ENCODE results near the gene PAX9. TPM values are rescaled to one million over a fixed set of nuclear protein-coding genes. Genes with fewer than 3 reads are reported as not detected.
A peak's percentile ranks its signal among the peaks of the same experiment; 100 is the strongest.

Gene PAX9
- 1 to 10 TPM in 3 of 4 donors, under 1 TPM in 1; 0.81 to 5.4 (median 1.3) TPM for total RNA-seq

DNA sequence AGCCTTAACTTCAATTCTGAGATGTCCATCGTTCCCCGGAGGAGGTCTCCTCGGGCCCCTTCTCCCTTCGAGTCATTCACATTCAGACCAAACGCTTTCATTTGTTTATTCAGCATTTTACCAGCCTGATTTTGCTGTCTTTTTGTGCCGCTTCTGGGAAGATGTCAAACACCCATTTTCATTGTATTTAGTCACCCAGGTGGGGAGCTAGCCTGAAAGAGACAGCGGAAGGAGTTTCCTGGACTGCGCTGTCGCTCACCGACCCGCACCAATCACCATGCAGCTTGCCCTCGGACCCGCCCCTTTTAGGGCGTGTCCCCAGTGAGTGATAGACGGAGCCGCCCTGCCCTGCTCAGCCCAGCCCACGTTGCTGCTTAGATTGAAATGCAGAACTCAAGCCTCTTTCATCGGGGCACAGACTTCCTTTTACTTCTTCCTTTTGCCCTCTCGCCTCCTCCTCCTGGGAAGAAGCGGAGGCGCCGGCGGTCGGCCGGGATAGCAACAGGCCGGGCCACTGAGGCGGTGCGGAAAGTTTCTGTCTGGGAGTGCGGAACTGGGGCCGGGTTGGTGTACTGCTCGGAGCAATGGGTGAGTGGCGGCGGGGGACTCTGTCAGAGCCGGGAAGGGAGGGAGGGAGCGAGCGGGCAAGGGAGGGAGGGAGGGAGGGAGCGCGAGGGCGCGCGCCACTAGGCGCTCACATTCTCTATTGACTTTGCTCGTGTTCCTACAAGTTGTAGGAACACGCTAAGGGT, at the start of gene PAX9:
Gene PAX9, plus strand, starts transcription at position 355 of the 752 bp plus-strand sequence. Its CDS starts 230 bp downstream, at position 585.
- H3K36me3 ChIP-seq: no peaks in the 10 kb centered on the region
- peak; percentile 76 for ATAC-seq
- WGBS, 2 donors (ENCODE audit: low coverage in 1 of 2): 0% methylated on average over 5 to 20 of the region's 44 CpGs
- peak within 1 kb of the TSS; percentile 6 to 48 for H3K4me3 ChIP-seq
- TF ChIP-seq EP300 (IDR thresholded peaks at IDR 0.05) (no peak), POLR2A (IDR thresholded peaks at IDR 0.05) (no peak), POLR2AphosphoS5 (IDR thresholded peaks at IDR 0.05) (no peak)
- TF ChIP-seq, protein P1, sequence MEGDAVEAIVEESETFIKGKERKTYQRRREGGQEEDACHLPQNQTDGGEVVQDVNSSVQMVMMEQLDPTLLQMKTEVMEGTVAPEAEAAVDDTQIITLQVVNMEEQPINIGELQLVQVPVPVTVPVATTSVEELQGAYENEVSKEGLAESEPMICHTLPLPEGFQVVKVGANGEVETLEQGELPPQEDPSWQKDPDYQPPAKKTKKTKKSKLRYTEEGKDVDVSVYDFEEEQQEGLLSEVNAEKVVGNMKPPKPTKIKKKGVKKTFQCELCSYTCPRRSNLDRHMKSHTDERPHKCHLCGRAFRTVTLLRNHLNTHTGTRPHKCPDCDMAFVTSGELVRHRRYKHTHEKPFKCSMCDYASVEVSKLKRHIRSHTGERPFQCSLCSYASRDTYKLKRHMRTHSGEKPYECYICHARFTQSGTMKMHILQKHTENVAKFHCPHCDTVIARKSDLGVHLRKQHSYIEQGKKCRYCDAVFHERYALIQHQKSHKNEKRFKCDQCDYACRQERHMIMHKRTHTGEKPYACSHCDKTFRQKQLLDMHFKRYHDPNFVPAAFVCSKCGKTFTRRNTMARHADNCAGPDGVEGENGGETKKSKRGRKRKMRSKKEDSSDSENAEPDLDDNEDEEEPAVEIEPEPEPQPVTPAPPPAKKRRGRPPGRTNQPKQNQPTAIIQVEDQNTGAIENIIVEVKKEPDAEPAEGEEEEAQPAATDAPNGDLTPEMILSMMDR (IDR thresholded peaks at IDR 0.05): no peak
- H3K4me1 ChIP-seq: peaks cover 0 to 77% (median 38%) of the 10 kb centered on the region in 3 donors
- H3K9me3 ChIP-seq: no peaks in the 10 kb centered on the region
- H3K27ac ChIP-seq: peak within 1 kb of the TSS in 2 of 4 donors; percentile 3 to 8
- H3K27me3 ChIP-seq: peaks cover 100% of the 10 kb centered on the region

DNA sequence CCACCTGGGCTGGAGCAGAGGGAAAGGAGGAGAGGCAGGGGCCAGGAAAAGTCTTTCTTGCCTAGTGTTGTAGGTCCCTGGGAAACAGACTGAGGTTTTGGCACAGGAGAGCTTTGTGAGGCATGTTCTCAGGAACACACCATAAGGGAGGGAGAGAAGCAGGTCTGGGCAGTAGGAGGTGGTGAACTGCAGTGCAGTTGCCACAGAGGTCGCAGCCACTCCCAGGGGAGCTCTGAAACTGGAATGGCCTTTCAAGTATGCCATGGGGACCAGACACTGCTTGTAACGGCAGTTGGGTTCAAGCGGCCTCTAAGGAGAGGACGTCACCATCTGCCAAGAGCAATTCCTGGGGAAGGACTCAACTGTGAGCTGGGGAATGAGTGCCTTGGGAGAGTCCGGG, 43.8 kb upstream of the PAX9 start:
- H3K27me3 ChIP-seq: peaks cover 28% of the 10 kb centered on the region
- no peaks in the 10 kb centered on the region for H3K4me1 ChIP-seq
- no peaks in the 10 kb centered on the region for H3K36me3 ChIP-seq
- H3K9me3 ChIP-seq: peaks cover 0 to 14% (median 0%) of the 10 kb centered on the region in 3 donors
- WGBS, 2 donors (ENCODE audit: low coverage in 1 of 2): 51% methylated on average over 4 of the region's 5 CpGs; no CpG with 5 or more reads in 1 of the 2 donors
- TF ChIP-seq POLR2AphosphoS5 (IDR thresholded peaks at IDR 0.05) (no peak), EP300 (IDR thresholded peaks at IDR 0.05) (no peak), POLR2A (IDR thresholded peaks at IDR 0.05) (no peak)
- TF ChIP-seq, protein P1 (IDR thresholded peaks at IDR 0.05): no peak
- no peak overlapping the region for H3K4me3 ChIP-seq
- no peak for ATAC-seq
- H3K27ac ChIP-seq: no peak overlapping the region

DNA sequence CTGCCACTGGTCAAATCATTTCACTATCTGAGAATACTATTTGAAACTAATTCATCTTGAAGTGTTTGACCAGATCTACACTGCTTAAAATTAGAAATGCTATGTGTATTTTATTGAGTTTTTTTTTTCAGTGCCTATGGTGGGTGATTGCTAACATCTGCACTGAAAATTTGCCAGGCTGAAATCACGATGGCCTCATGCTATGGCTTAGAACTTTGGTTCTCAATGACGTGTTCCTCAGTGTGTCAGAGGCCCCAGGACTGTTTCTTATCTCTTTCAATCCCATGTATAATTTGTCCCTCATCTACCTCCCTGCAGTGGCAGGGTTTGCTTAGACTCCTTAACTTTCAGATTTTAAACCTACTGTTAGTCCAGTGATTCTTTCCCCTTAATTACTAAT, 43.0 kb upstream of the PAX9 start:
- H3K4me3 ChIP-seq: no peak overlapping the region
- H3K4me1 ChIP-seq: no peaks in the 10 kb centered on the region
- H3K9me3 ChIP-seq: peaks cover 0 to 14% (median 0%) of the 10 kb centered on the region in 3 donors
- WGBS, 2 donors (ENCODE audit: low coverage in 1 of 2): 17 to 28% methylated on average over 2 of the region's 2 CpGs
- ATAC-seq: no peak
- no peak overlapping the region for H3K27ac ChIP-seq
- TF ChIP-seq EP300 (IDR thresholded peaks at IDR 0.05) (no peak), POLR2AphosphoS5 (IDR thresholded peaks at IDR 0.05) (no peak), POLR2A (IDR thresholded peaks at IDR 0.05) (no peak)
- TF ChIP-seq, protein P1 (IDR thresholded peaks at IDR 0.05): no peak
- H3K27me3 ChIP-seq: peaks cover 26% of the 10 kb centered on the region
- no peaks in the 10 kb centered on the region for H3K36me3 ChIP-seq

DNA sequence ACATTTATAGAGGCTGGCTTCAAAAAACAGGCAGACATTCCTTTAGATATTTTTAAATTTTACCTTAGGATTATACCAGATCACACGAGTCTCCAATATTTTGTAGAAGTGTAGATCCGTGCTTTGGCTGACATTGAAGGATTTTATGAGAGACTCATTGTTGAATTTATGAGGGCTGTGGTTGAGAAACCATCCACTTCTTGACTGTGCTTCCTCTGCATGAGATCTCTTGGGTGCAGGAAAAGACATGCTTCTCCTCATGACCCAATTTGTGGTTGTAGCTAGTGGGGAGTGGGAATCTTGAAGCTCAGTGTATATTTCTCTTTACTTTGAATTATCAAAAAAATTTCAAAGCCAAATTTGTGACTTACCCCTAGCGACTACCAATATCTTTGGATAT, 42.5 kb upstream of the PAX9 start:
- WGBS, 2 donors (ENCODE audit: low coverage in 1 of 2): 75% methylated on average over 1 to 3 of the region's 3 CpGs
- no peak for TF ChIP-seq EP300 (IDR thresholded peaks at IDR 0.05)
- no peak for TF ChIP-seq POLR2AphosphoS5 (IDR thresholded peaks at IDR 0.05)
- TF ChIP-seq, protein P1 (IDR thresholded peaks at IDR 0.05): no peak
- TF ChIP-seq POLR2A (IDR thresholded peaks at IDR 0.05): no peak
- Histone ChIP-seq H3K27me3 (peaks cover 24% of the 10 kb centered on the region), H3K36me3 (no peaks in the 10 kb centered on the region), H3K27ac (no peak overlapping the region), H3K4me1 (no peaks in the 10 kb centered on the region), H3K4me3 (no peak overlapping the region), H3K9me3 (peaks cover 0 to 14% (median 0%) of the 10 kb centered on the region in 3 donors)
- ATAC-seq: no peak

DNA sequence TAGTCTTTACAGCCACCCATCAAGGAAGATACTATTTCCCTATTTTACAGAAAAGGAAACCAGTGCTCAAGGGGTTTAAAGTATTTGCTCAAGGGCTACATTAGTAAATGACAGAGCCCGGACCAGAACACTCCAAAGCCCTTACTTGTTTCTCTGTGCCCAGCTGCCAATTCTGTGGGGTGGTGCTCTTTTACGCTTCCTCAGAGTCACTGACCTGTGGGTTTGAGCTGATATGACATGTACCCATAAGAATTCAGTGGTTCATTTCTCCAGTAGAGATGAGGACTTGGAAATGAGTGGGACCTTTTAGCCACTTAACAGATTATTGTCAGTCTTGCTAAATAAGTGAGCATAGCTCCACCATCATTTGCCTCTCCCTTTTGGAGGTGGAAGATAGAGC, 41.8 kb upstream of the PAX9 start:
- H3K27me3 ChIP-seq: peaks cover 24% of the 10 kb centered on the region
- no peaks in the 10 kb centered on the region for H3K36me3 ChIP-seq
- no peak for TF ChIP-seq EP300 (IDR thresholded peaks at IDR 0.05)
- TF ChIP-seq, protein P1 (IDR thresholded peaks at IDR 0.05): no peak
- TF ChIP-seq POLR2A (IDR thresholded peaks at IDR 0.05): no peak
- TF ChIP-seq POLR2AphosphoS5 (IDR thresholded peaks at IDR 0.05): no peak
- no peak for ATAC-seq
- no peak overlapping the region for H3K4me3 ChIP-seq
- H3K9me3 ChIP-seq: peaks cover 0 to 14% (median 0%) of the 10 kb centered on the region in 3 donors
- WGBS, 2 donors (ENCODE audit: low coverage in 1 of 2): 75 to 100% methylated on average over 1 to 2 of the region's 2 CpGs
- no peaks in the 10 kb centered on the region for H3K4me1 ChIP-seq
- H3K27ac ChIP-seq: no peak overlapping the region
